IMR-90 (cell line): ENCODE measurements around the gene ENAH. TPM values are rescaled to one million over a fixed set of nuclear protein-coding genes. Genes with fewer than 3 reads are reported as not detected.

Experiments
- ATAC-seq: fragments of 200-7000 bp; cut with Tn5 transposase; 2 replicates; pipeline ENCODE4 v1.9.1; 2020; ENCODE audit warnings: low read depth, mild to moderate bottlenecking, moderate library complexity
- BruUV-seq: library from RNA; stranded (reverse); fragments of 400-500 nt; replicated peaks from 2 replicates; lab custom pipeline; 2021; lab: Mats Ljungman, UMichigan
- CTCF ChIA-PET: fragments of 300-600 bp; formaldehyde crosslinking; extraction: SDS; loops from one replicate; lab custom pipeline; 2021; ENCODE audit warnings: antibody characterized with exemption; lab: Yijun Ruan, JAX
- POLR2A ChIA-PET: fragments of 300-600 bp; sonication (Branson Sonifier 250); formaldehyde crosslinking; loops from one replicate; lab custom pipeline; 2022; ENCODE audit warnings: antibody characterized with exemption; ENCODE audit not compliant: unreplicated experiment; lab: Charles Lee
- DNase-seq: peaks from one replicate; pipeline ENCODE4 v3.0.0; 2013
- H2AFZ ChIP-seq: replicated peaks from 2 replicates; pipeline ENCODE3; 2013; ENCODE audit warnings: low read length, mild to moderate bottlenecking; ENCODE audit not compliant: poor library complexity
- H2AK5ac ChIP-seq: 2 replicates; pipeline ENCODE4 v1.6.1; 2013; ENCODE audit warnings: low read depth, low read length, inconsistent platforms
- H2AK9ac ChIP-seq: replicated peaks from 2 replicates; pipeline ENCODE3; 2013; ENCODE audit warnings: mild to moderate bottlenecking, low read depth, low read length, moderate library complexity; ENCODE audit not compliant: poor library complexity
- H2BK120ac ChIP-seq: 2 replicates; pipeline ENCODE4 v1.6.1; 2013; ENCODE audit warnings: low read depth, low read length, inconsistent platforms
- H2BK15ac ChIP-seq: 3 replicates; pipeline ENCODE4 v1.6.1; 2013; ENCODE audit warnings: low read depth, low read length, inconsistent platforms
- H2BK20ac ChIP-seq: 2 replicates; pipeline ENCODE4 v1.6.1; 2013; ENCODE audit warnings: low read depth, mild to moderate bottlenecking, inconsistent platforms, low read length, moderate library complexity
- H2BK5ac ChIP-seq: 2 replicates; pipeline ENCODE4 v1.6.1; 2013; ENCODE audit warnings: mild to moderate bottlenecking, low read depth, low read length, inconsistent platforms; ENCODE audit not compliant: poor library complexity, severe bottlenecking
- H3K14ac ChIP-seq: replicated peaks from 2 replicates; pipeline ENCODE4 v1.6.1; 2013; ENCODE audit warnings: low read depth, low read length, inconsistent platforms
- H3K18ac ChIP-seq: 2 replicates; pipeline ENCODE4 v1.6.1; 2013; ENCODE audit warnings: low read depth, low read length, control low read depth
- H3K23ac ChIP-seq: 2 replicates; pipeline ENCODE4 v1.6.1; 2013; ENCODE audit warnings: low read depth, low read length, inconsistent platforms
- H3K27ac ChIP-seq: 2 replicates; pipeline ENCODE4 v1.5.1; 2013; ENCODE audit warnings: mild to moderate bottlenecking, control low read depth, low read length; ENCODE audit not compliant: insufficient read depth
- H3K27me3 ChIP-seq: 2 replicates; pipeline ENCODE4 v1.6.1; 2013; ENCODE audit warnings: low read length; ENCODE audit not compliant: control insufficient read depth, insufficient read depth
- H3K36me3 ChIP-seq: 2 replicates; pipeline ENCODE4 v1.6.1; 2013; ENCODE audit warnings: low read length, mixed read lengths; ENCODE audit not compliant: control insufficient read depth, insufficient read depth
- H3K4ac ChIP-seq: 2 replicates; pipeline ENCODE4 v1.6.1; 2013; ENCODE audit warnings: low read depth, low read length, inconsistent platforms
- H3K4me1 ChIP-seq: 2 replicates; pipeline ENCODE4 v1.6.1; 2013; ENCODE audit warnings: low read length, mixed read lengths; ENCODE audit not compliant: control insufficient read depth, insufficient read depth
- H3K4me2 ChIP-seq: 2 replicates; pipeline ENCODE4 v1.6.1; 2013; ENCODE audit warnings: low read depth, mild to moderate bottlenecking, control low read depth, low read length, moderate library complexity
- H3K4me3 ChIP-seq: 2 replicates; pipeline ENCODE4 v1.5.1; 2013; ENCODE audit warnings: low read depth, mild to moderate bottlenecking, control low read depth, low read length, moderate library complexity; ENCODE audit not compliant: insufficient read depth
- H3K56ac ChIP-seq: 2 replicates; pipeline ENCODE4 v1.6.1; 2013; ENCODE audit warnings: low read length, inconsistent platforms; ENCODE audit not compliant: insufficient read depth; ENCODE audit errors: extremely low read depth
- H3K79me1 ChIP-seq, 2 experiments: 2 replicates each; pipeline ENCODE4 v1.6.1; 2013; ENCODE audit warnings: low read length in 2 of 2, inconsistent platforms in 1 of 2, low read depth in 1 of 2
- H3K9ac ChIP-seq: 2 replicates; pipeline ENCODE4 v1.6.1; 2013; ENCODE audit warnings: low read depth, low read length, control low read depth
- H3K9me1 ChIP-seq: 2 replicates; pipeline ENCODE4 v1.6.1; 2013; ENCODE audit warnings: low read length, inconsistent platforms; ENCODE audit not compliant: insufficient read depth
- H3K9me3 ChIP-seq: 2 replicates; pipeline ENCODE4 v1.6.1; 2013; ENCODE audit warnings: low read length; ENCODE audit not compliant: control insufficient read depth, insufficient read depth
- H4K20me1 ChIP-seq: 2 replicates; pipeline ENCODE4 v1.6.1; 2013; ENCODE audit warnings: low read length, inconsistent platforms; ENCODE audit not compliant: insufficient read depth
- H4K5ac ChIP-seq: 2 replicates; pipeline ENCODE4 v1.6.1; 2013; ENCODE audit warnings: mild to moderate bottlenecking, low read depth, low read length, control low read depth
- H4K8ac ChIP-seq, 2 experiments: 2 replicates each; pipeline ENCODE4 v1.6.1; 2013; ENCODE audit warnings: low read depth in 2 of 2, low read length in 2 of 2, control low read depth in 1 of 2, inconsistent platforms in 1 of 2
- H4K91ac ChIP-seq: 2 replicates; pipeline ENCODE4 v1.6.1; 2013; ENCODE audit warnings: low read depth, low read length, inconsistent platforms; ENCODE audit not compliant: insufficient read depth
- BHLHE40 ChIP-seq: fragments of 150-350 bp; IDR thresholded peaks from 2 replicates; pipeline ENCODE4 v1.6.1; 2016; ENCODE audit warnings: mild to moderate bottlenecking, low read depth, low read length
- CEBPB ChIP-seq: IDR thresholded peaks from 2 replicates; pipeline ENCODE4 v1.6.1; 2012; ENCODE audit warnings: low read depth, low read length, improper control_type of control experiment
- CTCF ChIP-seq: conservative IDR thresholded peaks from 2 replicates; pipeline ENCODE4 v1.5.1; 2012; ENCODE audit warnings: mild to moderate bottlenecking, low read depth, low read length, improper control_type of control experiment
- ELK1 ChIP-seq: fragments of 150-350 bp; IDR thresholded peaks from 2 replicates; pipeline ENCODE4 v1.6.1; 2016; ENCODE audit warnings: low read depth, mild to moderate bottlenecking, low read length, moderate library complexity, borderline replicate concordance
- FOS ChIP-seq: fragments of 150-350 bp; IDR thresholded peaks from 2 replicates; pipeline ENCODE4 v1.6.1; 2016; ENCODE audit warnings: low read depth, low read length
- MAFK ChIP-seq: IDR thresholded peaks from 2 replicates; pipeline ENCODE4 v1.6.1; 2012; ENCODE audit warnings: low read depth, low read length, improper control_type of control experiment
- MAZ ChIP-seq: IDR thresholded peaks from 2 replicates; pipeline ENCODE4 v1.6.1; 2012; ENCODE audit warnings: low read depth, mild to moderate bottlenecking, low read length, improper control_type of control experiment, moderate library complexity, borderline replicate concordance
- MXI1 ChIP-seq: IDR thresholded peaks from 2 replicates; pipeline ENCODE4 v1.6.1; 2012; ENCODE audit warnings: low read depth, mild to moderate bottlenecking, low read length, moderate library complexity, borderline replicate concordance
- NFE2L2 ChIP-seq: fragments of 150-350 bp; IDR thresholded peaks from 2 replicates; pipeline ENCODE4 v1.6.1; 2016; ENCODE audit warnings: low read depth, mild to moderate bottlenecking, low read length
- RCOR1 ChIP-seq: IDR thresholded peaks from 2 replicates; pipeline ENCODE4 v1.6.1; 2012; ENCODE audit warnings: mild to moderate bottlenecking, low read length, improper control_type of control experiment; ENCODE audit not compliant: insufficient replicate concordance
- SMC3 ChIP-seq: fragments of 150-350 bp; IDR thresholded peaks from 2 replicates; pipeline ENCODE4 v1.6.1; 2016; ENCODE audit warnings: low read depth, mild to moderate bottlenecking, antibody characterized with exemption, low read length, moderate library complexity
- USF2 ChIP-seq: fragments of 150-350 bp; IDR thresholded peaks from 2 replicates; pipeline ENCODE4 v1.6.1; 2017; ENCODE audit warnings: mild to moderate bottlenecking, antibody characterized with exemption, low read length, low read depth
- WGBS, 2 experiments: methylation state at CpG; one replicate each; pipeline versions ENCODE4 v1.1.5 to v1.1.7; 2013; ENCODE audit warnings: missing lambda C conversion rate in 2 of 2; ENCODE audit not compliant: insufficient read length in 1 of 2; ENCODE audit errors: extremely low coverage in 2 of 2; 5-methylcytosine and 5-hydroxymethylcytosine counted together
- dilution Hi-C: fragments of 300-500 bp; cut with HindIII; formaldehyde crosslinking; loops from one replicate; pipeline ENCODE4 v1.14.3; 2018; ENCODE audit warnings: low sequenced_read_pairs; ENCODE audit not compliant: unreplicated experiment
- in situ Hi-C: fragments of 300-500 bp; cut with MboI; formaldehyde crosslinking; loops from 3 replicates; pipeline ENCODE4 v1.14.3; 2019; ENCODE audit warnings: low sequenced_read_pairs, inconsistent platforms, mixed read lengths
- intact Hi-C: fragments of 100-400 bp; cut with micrococcal nuclease; formaldehyde crosslinking; loops from 2 replicates; pipeline ENCODE4 v1.10.0; 2022
- polyA plus RNA-seq, 3 experiments: library from polyadenylated mRNA; depleted of rRNA; stranded (reverse); fragments of >200 nt; gene quantifications; 2 replicates each; pipeline ENCODE4 v1.2.3, GENCODE V29; 2012; ENCODE audit warnings: low replicate concordance in 1 of 3
- total RNA-seq: library from RNA; depleted of rRNA; stranded (reverse); fragments of >200 nt; gene quantifications from 2 replicates; pipeline ENCODE4 v1.2.3, GENCODE V29; 2012

ENAH gene
- total and polyA plus RNA-seq, 2 of the 4 experiments (the other 2 are of a cell fraction), result 61.3 to 86.9 TPM

GRCh38 chr1:225539069-225539468, 113.9 kb downstream of the ENAH start:
- Histone ChIP-seq H3K9me3 (no peaks in the 10 kb centered on the region), H3K56ac (no peak overlapping the region), H2AK9ac (no peak overlapping the region), H3K14ac (no peak overlapping the region), H3K9me1 (peaks cover 8% of the 10 kb centered on the region; the same call in 1 of the 2 replicates), H2BK15ac (no peak overlapping the region), H3K23ac (no peak overlapping the region), H2BK5ac (no peak overlapping the region), H4K8ac (no peak overlapping the region), H3K4ac (no peak overlapping the region), H2BK120ac (no peak overlapping the region), H3K27me3 (no peaks in the 10 kb centered on the region), H3K4me1 (peaks cover 4% of the 10 kb centered on the region), H3K4me2 (no peak overlapping the region), H3K79me1 (peaks cover 23 to 71% of the 10 kb centered on the region in 2 experiments), H2BK20ac (no peak overlapping the region), H4K5ac (no peak overlapping the region), H3K36me3 (no peaks in the 10 kb centered on the region; the same call in 1 of the 2 replicates), H3K18ac (no peak overlapping the region), H3K4me3 (no peak overlapping the region), H3K27ac (no peak overlapping the region), H4K20me1 (peaks cover 32% of the 10 kb centered on the region), H4K91ac (no peak overlapping the region), H2AK5ac (no peak overlapping the region), H3K9ac (no peak overlapping the region), H2AFZ (no peak overlapping the region)
- intact Hi-C loops (no loop called here), in situ Hi-C loops (no loop called here), dilution Hi-C loops (no loop called here)
- no peak for ATAC-seq
- TF ChIP-seq CEBPB, result no peak
- no peak for TF ChIP-seq FOS
- no peak for TF ChIP-seq NFE2L2
- no peak for TF ChIP-seq ELK1
- TF ChIP-seq USF2, result no peak
- TF ChIP-seq RCOR1, result no peak
- no peak for TF ChIP-seq CTCF
- TF ChIP-seq SMC3, result no peak
- no peak for TF ChIP-seq BHLHE40
- no peak for TF ChIP-seq MAZ
- TF ChIP-seq MXI1, result no peak
- no peak for TF ChIP-seq MAFK
- POLR2A ChIA-PET, result no interaction called here
- no CpG with 5 or more reads among the region's 1 CpG for WGBS, 2 experiments
- no peak for DNase-seq
- CTCF ChIA-PET, result interaction anchor here (1.0 kb wide), 1 partner anchor 17 kb away, joined by 3 read pairs; no protein-coding TSS in a partner anchor
- BruUV-seq, result no TSS peak
